ENCODE data around the gene RFC5. TPM values are rescaled to one million over a fixed set of nuclear protein-coding genes. Genes with fewer than 3 reads are reported as not detected.

The RFC5 gene
- total and polyA plus RNA-seq, 2 of the 13 experiments (the other 11 are each of a cell fraction or from before 2014, with no cell fraction given) = 16.8 to 51.4 TPM

GRCh38 chr12:118033323-118033722 is 16.8 kb downstream of the RFC5 start:
- Histone ChIP-seq H2AFZ (ENCODE audit: low read length) (no peak overlapping the region), H3K79me2 (ENCODE audit: insufficient read depth, low read length) (no peaks in the 10 kb centered on the region), H3K4me3 (replicated peaks in 1 of 3; ENCODE audit: insufficient read depth in 1 of 3, low read depth in 2 of 3, low read length in 3 of 3) (no peak overlapping the region), H3K27me3 (ENCODE audit: control insufficient read depth in 1 of 2, insufficient read depth in 2 of 2, low read length in 2 of 2) (no peaks in the 10 kb centered on the region), H4K20me1 (ENCODE audit: insufficient read depth, low read length) (no peaks in the 10 kb centered on the region), H3K4me2 (ENCODE audit: low read depth, low read length) (no peak overlapping the region), H3K9ac (ENCODE audit: insufficient read depth, low read depth, low read length) (no peak overlapping the region), H3K9me3 (ENCODE audit: low read length) (no peaks in the 10 kb centered on the region), H3K27ac (ENCODE audit: extremely low read length, insufficient read depth, low read length) (no peak overlapping the region), H3K36me3 (replicated peaks in 1 of 2; ENCODE audit: control insufficient read depth in 1 of 2, insufficient read depth in 2 of 2, low read length in 2 of 2) (peaks cover 21 to 61% of the 10 kb centered on the region in 2 experiments), H3K4me1 (ENCODE audit: insufficient read depth, low read length) (peaks cover 12% of the 10 kb centered on the region)
- 97% methylated on average over 5 of the region's 5 CpGs for WGBS (ENCODE audit: low lambda C conversion rate)
- ChIA-PET CTCF (ENCODE audit: low intra/inter-chr PET ratio, low total read pairs) (no interaction called here), POLR2A (no interaction called here)
- intact Hi-C loops (cut with micrococcal nuclease; ENCODE audit: unreplicated experiment) (no loop called here), in situ Hi-C loops (cut with HindIII; ENCODE audit: extremely low pct_ligation_motif_present, low pct_unique_long_range_greater_than_20kb) (loop anchor here (5.0 kb wide), 1 partner anchor 156 kb away; no protein-coding TSS in a partner anchor)
- BruUV-seq (replicated peaks) = TSS peak; percentile 39
- DNase-seq (ENCODE audit: low spot score) (no peak), ATAC-seq (no peak), FAIRE-seq (no peak)
- TF ChIP-seq ZMYM2 (CRISPR knock-in tag; IDR thresholded peaks at IDR 0.05) (no peak), EHMT2 (IDR thresholded peaks at IDR 0.05; ENCODE audit: borderline replicate concordance, low read depth, low read length) (no peak), MED13 (CRISPR knock-in tag; IDR thresholded peaks at IDR 0.05) (no peak), KLF9 (CRISPR knock-in tag; IDR thresholded peaks at IDR 0.05; ENCODE audit: low read depth) (no peak), MBNL3 (CRISPR knock-in tag; conservative IDR thresholded peaks at IDR 0.05) (no peak), SIX4 (CRISPR knock-in tag; IDR thresholded peaks at IDR 0.05) (no peak), ZNF709 (CRISPR knock-in tag; IDR thresholded peaks at IDR 0.05) (no peak), ZNF407 (CRISPR knock-in tag; IDR thresholded peaks at IDR 0.05; ENCODE audit: not compliant biosample characterization) (no peak), USF2 (IDR thresholded peaks at IDR 0.05; ENCODE audit: low read depth, low read length) (no peak), USF2 (CRISPR knock-in tag; IDR thresholded peaks at IDR 0.05; ENCODE audit: borderline replicate concordance) (no peak), MIER2 (CRISPR knock-in tag; IDR thresholded peaks at IDR 0.05) (no peak), FOXK1 (CRISPR knock-in tag; IDR thresholded peaks at IDR 0.05; ENCODE audit: borderline replicate concordance, low read depth) (no peak), ESRRA (CRISPR knock-in tag; IDR thresholded peaks at IDR 0.05; ENCODE audit: low read depth) (no peak), ZFP37 (CRISPR knock-in tag; IDR thresholded peaks at IDR 0.05; ENCODE audit: borderline replicate concordance) (no peak), TFDP1 (CRISPR knock-in tag; IDR thresholded peaks at IDR 0.05; ENCODE audit: borderline replicate concordance) (no peak)
